Smooth muscle cell (in vitro differentiated cells): ENCODE measurements around the gene TANC1. TPM values are rescaled to one million over a fixed set of nuclear protein-coding genes. Genes with fewer than 3 reads are reported as not detected.

Source experiments
- DNase-seq: peaks from one replicate; lab custom pipeline; 2025; ENCODE audit not compliant: unreplicated experiment; lab: John Stamatoyannopoulos, UW
- H2AFZ ChIP-seq: fragments of 200-600 bp; sonication (generic); 2 replicates; pipeline ENCODE4 v1.6.0; 2016; ENCODE audit warnings: antibody characterized with exemption, low read depth, mild to moderate bottlenecking
- H3F3A ChIP-seq: fragments of 200-600 bp; sonication (generic); 2 replicates; pipeline ENCODE4 v1.6.0; 2017; ENCODE audit warnings: antibody characterized with exemption, low read depth
- H3K27ac ChIP-seq: fragments of 200-600 bp; sonication (generic); 2 replicates; pipeline ENCODE4 v1.5.1; 2016; ENCODE audit warnings: low read depth, mild to moderate bottlenecking
- H3K27me3 ChIP-seq: fragments of 200-600 bp; sonication (generic); 2 replicates; pipeline ENCODE4 v1.6.1; 2016; ENCODE audit warnings: low read depth, mild to moderate bottlenecking
- H3K36me3 ChIP-seq: fragments of 200-600 bp; sonication (generic); 2 replicates; pipeline ENCODE4 v1.5.1; 2016; ENCODE audit warnings: low read depth
- H3K4me1 ChIP-seq: fragments of 200-600 bp; sonication (generic); 2 replicates; pipeline ENCODE4 v1.5.1; 2016; ENCODE audit warnings: low read depth
- H3K4me2 ChIP-seq: fragments of 200-600 bp; sonication (generic); 2 replicates; pipeline ENCODE4 v1.6.0; 2016; ENCODE audit warnings: mild to moderate bottlenecking
- H3K4me3 ChIP-seq: fragments of 200-600 bp; sonication (generic); 2 replicates; pipeline ENCODE4 v1.5.1; 2016; ENCODE audit warnings: mild to moderate bottlenecking
- H3K79me2 ChIP-seq: fragments of 200-600 bp; sonication (generic); 2 replicates; pipeline ENCODE4 v1.6.0; 2016; ENCODE audit warnings: low read depth, mild to moderate bottlenecking
- H3K9ac ChIP-seq: fragments of 200-600 bp; sonication (generic); 2 replicates; pipeline ENCODE4 v1.6.0; 2016; ENCODE audit warnings: low read depth
- H3K9me3 ChIP-seq: fragments of 200-600 bp; sonication (generic); replicated peaks from 2 replicates; pipeline ENCODE4 v1.5.1; 2016; ENCODE audit warnings: low read depth
- H4K20me1 ChIP-seq: fragments of 200-600 bp; sonication (generic); 2 replicates; pipeline ENCODE4 v1.6.0; 2016; ENCODE audit warnings: low read depth
- CTCF ChIP-seq: fragments of 200-600 bp; sonication (generic); IDR thresholded peaks from 2 replicates; pipeline ENCODE4 v1.5.1; 2017; ENCODE audit warnings: borderline replicate concordance, mild to moderate bottlenecking, antibody characterized with exemption; ENCODE audit not compliant: insufficient read depth, poor library complexity, severe bottlenecking
- WGBS: methylation state at CpG from one replicate; pipeline ENCODE4 v1.1.7; 2016; ENCODE audit warnings: low lambda C conversion rate; 5-methylcytosine and 5-hydroxymethylcytosine counted together
- polyA plus RNA-seq: library from polyadenylated mRNA; unstranded; fragments of >200 nt; fragmentation: Nextera tagmentation; extraction: Ambion mirVana; gene quantifications from 2 replicates; pipeline ENCODE4 v1.2.1, GENCODE V29; 2016
- total RNA-seq: library from RNA; depleted of rRNA; stranded (reverse); fragments of >200 nt; gene quantifications from 2 replicates; pipeline ENCODE4 v1.2.3, GENCODE V29; 2014

The TANC1 gene
- total and polyA plus RNA-seq, 2 experiments from 2014 or later = 9.1 to 30.8 TPM

GRCh38 chr2:159225025-159226016, 256.9 kb downstream of the TANC1 start:
- Histone ChIP-seq H3K27me3 (no peaks in the 10 kb centered on the region), H3K9ac (no peak overlapping the region), H2AFZ (no peak overlapping the region), H3K4me2 (no peak overlapping the region), H3K27ac (peak overlapping the region; percentile 51), H3K9me3 (no peaks in the 10 kb centered on the region), H3F3A (no peaks in the 10 kb centered on the region), H3K4me1 (peaks cover 7% of the 10 kb centered on the region), H3K79me2 (no peaks in the 10 kb centered on the region), H3K36me3 (no peaks in the 10 kb centered on the region), H4K20me1 (no peaks in the 10 kb centered on the region), H3K4me3 (no peak overlapping the region)
- no peak for DNase-seq
- TF ChIP-seq CTCF = no peak
- 95% methylated on average over 26 of the region's 26 CpGs for WGBS

GRCh38 chr2:159226059-159226461, 257.6 kb downstream of the TANC1 start:
- H3K27ac ChIP-seq = peak overlapping the region; percentile 51
- no peak overlapping the region for H3K4me2 ChIP-seq
- no peaks in the 10 kb centered on the region for H3K36me3 ChIP-seq
- TF ChIP-seq CTCF = no peak
- H3K4me1 ChIP-seq = peaks cover 7% of the 10 kb centered on the region
- H4K20me1 ChIP-seq = no peaks in the 10 kb centered on the region
- H3K9me3 ChIP-seq = no peaks in the 10 kb centered on the region
- no peak overlapping the region for H3K9ac ChIP-seq
- no peak for DNase-seq
- no peak overlapping the region for H2AFZ ChIP-seq
- WGBS = 77% methylated on average over 5 of the region's 5 CpGs
- no peaks in the 10 kb centered on the region for H3F3A ChIP-seq
- no peaks in the 10 kb centered on the region for H3K79me2 ChIP-seq
- no peak overlapping the region for H3K4me3 ChIP-seq
- H3K27me3 ChIP-seq = no peaks in the 10 kb centered on the region

GRCh38 chr2:159226608-159227385, 258.4 kb downstream of the TANC1 start:
- H3K4me1 ChIP-seq = peaks cover 7% of the 10 kb centered on the region
- H3K27me3 ChIP-seq = no peaks in the 10 kb centered on the region
- no peaks in the 10 kb centered on the region for H4K20me1 ChIP-seq
- no peaks in the 10 kb centered on the region for H3F3A ChIP-seq
- H3K9me3 ChIP-seq = no peaks in the 10 kb centered on the region
- no peak overlapping the region for H3K4me2 ChIP-seq
- H3K79me2 ChIP-seq = no peaks in the 10 kb centered on the region
- no peak for TF ChIP-seq CTCF
- H3K27ac ChIP-seq = peak overlapping the region; percentile 51
- no peaks in the 10 kb centered on the region for H3K36me3 ChIP-seq
- H2AFZ ChIP-seq = no peak overlapping the region
- no peak overlapping the region for H3K9ac ChIP-seq
- H3K4me3 ChIP-seq = no peak overlapping the region
- DNase-seq = no peak
